GM18861 (cell line): Measurements from ENCODE around the gene ZNF280B.

Experiments
- ATAC-seq: cut with Tn5 transposase; IDR thresholded peaks from one replicate; pipeline ENCODE4 v1.9.1; 2021; ENCODE audit not compliant: unreplicated experiment

ZNF280B gene

GRCh38 chr22:22440188-22440587 lies 68.4 kb downstream of the ZNF280B start:
- ATAC-seq = no peak
